CD4-positive, alpha-beta T cell treated with Interleukin-12 subunit alpha and Interleukin-12 subunit beta, for 1 hour (primary cell): ENCODE results near the gene KCNJ6.
A peak's percentile ranks its signal among the peaks of the same experiment; 100 is the strongest.
"Not testable (repeated sequence)": the region's sequence is repeated elsewhere in the genome, so short reads cannot be mapped to it uniquely, and the experiment has no call there.

Source experiments
- DNase-seq: peaks from one replicate; pipeline ENCODE4 v3.0.0-alpha.2; 2020

KCNJ6 gene

DNA sequence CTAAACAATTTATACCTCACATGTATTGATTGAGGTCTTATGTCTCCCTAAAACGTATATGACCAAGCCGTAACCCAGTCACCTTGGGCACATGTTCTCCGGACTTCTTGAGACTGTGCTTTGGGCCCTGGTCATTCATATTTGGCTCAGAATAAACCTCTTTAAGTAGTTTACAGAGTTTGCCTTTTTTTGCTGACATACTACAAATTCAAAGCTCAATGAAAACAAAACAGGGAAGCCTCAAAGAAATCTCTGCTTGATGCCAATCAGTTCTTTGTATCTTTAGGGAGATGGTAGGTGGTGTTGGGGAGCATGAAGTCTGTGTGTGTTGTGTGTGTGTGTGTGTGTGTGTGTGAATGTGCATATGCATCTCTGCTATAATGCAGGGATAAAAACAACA, 247.0 kb downstream of the KCNJ6 start:
- DNase-seq: no peak

DNA sequence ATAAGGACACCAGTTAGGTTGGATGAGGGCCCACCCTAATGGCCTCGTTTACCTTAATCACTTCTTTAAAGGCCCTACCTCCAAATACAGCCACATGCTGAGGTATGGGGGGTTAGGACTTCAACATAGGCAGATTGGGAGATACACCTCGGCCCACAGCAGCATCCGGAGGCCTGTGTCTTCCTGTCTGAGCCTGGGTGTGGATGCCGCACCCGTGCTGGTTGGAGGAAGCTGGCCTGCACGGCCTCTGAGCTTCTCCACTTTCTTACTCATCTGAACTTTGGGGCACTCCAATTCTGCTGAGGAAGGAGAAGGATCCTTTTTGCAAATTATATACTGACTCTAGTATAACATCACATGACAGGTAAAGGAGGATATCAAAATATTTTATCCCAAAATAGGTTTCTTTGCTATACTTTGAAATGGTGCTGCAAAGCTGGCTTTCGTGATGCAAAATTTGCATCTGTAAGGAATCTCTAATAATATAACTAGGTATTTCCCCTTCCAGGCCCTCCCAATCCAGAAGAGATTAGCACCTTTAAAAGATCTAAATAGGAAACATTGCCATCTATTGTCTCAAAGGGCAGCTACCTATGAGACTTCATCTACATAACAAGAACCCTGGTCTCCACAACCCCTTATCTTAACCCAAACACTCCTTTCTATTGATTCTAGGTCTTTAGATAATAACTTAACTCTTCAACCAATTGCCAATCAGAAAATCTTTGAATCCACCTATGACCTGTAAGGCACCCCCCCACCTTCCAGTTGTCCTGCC, 247.6 kb downstream of the KCNJ6 start:
- no peak for DNase-seq

DNA sequence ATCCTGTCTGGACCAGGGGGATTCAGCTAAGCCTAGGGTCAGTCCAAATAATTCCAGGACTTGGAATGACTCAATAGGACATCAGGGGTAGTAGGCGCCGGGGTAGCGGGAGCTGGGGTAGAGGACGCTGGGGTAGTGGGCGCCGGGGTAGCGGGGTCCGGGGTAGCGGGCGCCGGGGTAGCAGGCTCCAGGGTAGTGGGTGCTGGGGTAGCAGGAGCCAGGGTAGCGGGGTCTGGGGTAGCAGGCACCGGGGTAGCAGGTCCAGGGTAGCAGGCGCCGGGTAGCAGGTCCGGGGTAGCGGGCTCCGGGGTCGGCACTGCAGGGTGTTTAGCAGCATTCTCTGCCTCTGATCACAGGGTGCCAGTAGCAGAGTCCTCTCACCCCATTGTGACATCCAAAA, 248.9 kb downstream of the KCNJ6 start:
- no peak for DNase-seq

DNA sequence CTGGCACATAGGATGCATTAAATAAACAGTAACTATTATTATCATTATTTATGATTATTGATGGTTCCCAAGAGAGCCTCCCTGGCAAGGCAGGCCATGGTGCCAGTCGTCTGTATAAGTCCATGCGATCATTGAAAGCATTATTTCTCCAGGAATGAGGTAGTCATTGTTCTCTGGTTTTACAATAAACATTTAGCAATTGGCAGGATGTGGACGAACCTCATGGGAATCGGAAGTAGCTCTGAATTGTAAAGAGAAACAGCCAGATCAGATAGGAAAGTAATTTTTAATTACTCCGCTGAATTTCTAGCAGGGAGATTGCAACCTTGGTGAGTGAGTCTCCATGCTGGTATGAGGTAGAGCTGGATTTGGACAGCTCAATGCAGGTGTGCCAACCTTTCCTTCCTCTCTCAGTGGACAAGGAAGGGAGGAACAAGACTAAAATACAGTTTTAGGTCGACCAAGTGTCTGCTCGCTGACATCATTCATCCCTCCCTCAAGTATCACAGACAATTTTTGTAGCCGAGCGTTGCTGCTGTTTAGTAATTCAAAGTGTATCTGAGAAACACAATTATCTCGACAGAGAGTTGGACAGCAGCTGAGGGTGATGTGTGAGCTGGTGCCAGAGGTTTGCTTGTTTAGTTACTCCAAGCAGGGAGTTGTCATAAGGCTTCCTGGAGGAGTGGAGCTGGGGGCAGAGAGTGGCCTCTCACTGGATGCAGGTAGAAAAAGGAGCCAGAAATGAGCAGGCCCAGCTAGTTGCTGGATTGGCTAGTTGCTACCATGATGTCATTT, 250.8 kb downstream of the KCNJ6 start:
- DNase-seq: no peak

DNA sequence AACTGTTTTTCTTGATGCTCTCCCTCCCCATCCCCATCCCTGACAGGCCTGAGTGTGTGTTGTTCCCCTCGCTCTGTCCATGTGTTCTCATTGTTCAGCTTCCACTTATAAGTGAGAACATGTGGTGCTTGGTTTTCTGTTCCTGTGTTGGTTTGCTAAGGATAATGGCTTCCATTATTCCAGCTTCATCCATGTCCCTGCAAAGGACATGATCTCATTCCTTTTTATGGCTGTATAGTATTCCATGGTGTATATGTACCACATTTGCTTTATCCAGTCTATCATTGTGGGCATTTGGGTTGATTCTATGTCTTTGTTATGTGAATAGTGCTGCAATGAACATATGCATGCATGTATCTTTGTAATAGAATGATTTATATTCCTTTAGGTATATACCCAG, 254.0 kb downstream of the KCNJ6 start:
- DNase-seq: not testable (repeated sequence)

DNA sequence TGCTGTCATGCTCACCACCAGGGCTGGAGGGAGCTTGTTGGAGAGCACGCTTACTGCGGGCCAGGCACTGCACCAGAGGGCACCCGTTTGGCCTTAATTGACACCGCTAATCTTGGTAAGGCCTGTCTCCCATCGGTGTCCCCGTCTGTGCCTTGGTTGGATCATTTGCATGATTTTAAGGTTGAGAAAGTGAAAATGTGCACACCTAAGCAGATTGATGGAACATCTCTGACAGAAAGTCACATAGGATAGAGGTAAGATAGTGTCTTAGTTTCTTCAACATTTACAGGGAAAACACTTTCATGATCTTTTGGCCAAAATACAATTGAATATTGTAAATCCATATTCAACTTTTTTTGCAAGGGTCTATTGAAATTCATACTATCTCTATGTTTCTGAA, 255.5 kb downstream of the KCNJ6 start:
- no peak for DNase-seq

DNA sequence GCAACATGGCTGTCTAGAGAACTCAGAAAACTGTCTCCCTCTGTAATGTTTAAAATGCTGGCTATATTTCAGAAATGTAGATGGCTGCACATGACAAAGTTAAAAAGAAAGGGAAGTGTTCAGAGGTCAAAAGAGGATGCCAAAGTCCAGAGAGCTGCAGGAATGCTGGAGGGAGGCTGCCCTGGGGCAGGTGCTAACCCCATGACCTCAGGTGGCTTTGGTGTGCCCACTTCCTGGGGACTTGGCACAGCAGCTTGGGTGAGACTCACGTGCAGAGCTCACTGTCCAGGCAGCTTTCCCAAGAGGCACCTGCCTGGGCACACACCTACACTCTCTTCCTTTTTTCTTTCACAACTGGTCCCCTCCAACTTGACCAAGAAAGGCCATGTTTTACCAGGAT, 256.4 kb downstream of the KCNJ6 start:
- DNase-seq: no peak

DNA sequence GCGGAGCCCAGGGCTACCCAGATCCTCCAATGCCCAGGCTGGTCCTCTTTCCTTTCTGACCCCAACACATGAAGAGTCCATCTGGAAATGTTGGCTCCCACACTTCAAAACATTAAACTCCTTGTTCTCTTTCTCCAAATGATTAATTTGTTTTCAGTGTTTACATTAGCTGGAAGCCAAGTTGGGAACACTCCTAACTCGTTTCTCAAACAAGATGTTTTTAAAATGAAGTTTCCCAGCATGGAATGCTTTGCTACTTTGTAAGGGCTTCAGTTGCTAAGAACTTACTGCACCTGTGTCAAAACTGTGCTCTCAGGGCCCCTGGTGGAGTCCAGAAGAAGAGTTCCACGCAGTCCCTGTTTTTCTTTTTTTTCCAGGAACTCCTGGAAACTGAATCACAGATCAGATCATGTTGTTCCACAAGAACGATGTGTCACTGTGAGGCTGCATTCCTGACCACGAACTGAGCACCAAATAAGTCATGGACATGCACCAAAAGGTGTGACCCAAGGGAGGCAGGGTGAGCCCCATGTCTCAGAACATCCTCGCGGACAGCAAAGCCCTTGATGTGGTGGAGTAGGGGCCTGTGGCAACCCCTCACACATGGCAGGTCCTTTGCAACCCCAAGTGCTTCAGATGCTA, 257.3 kb downstream of the KCNJ6 start:
- DNase-seq: no peak

DNA sequence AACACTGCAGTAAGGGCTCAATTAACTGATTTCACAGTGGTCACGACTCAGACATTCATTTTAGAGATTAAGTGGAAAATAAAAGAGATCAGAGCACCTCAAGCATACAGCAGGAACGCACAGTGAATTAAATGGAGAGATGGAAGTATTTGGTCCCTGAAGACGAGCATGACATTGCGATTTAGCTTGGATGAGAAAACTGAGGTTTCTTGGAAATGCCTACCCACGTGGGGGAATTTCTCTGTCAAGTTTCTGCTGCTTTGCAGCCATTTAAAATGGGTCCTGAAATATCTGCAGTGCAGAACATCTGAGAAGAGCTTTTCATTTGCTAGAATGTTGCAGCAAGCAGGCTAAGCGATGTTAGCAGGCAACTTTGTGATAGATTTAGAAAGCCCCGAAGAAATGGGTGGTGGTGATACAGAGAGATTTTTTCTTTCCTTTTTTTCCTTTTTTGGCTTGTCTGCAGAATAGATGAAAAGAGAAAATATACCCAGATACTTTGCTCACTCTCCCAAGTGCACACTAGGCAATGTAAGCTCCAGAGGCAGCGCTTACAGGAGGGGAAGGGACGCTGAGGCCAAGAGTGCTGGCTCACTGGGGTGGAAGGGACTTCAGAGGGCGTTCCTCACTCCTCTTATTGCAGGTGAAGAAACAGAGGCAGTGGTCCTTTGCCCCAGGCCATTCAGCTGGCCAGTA, 258.0 kb downstream of the KCNJ6 start:
- no peak for DNase-seq

DNA sequence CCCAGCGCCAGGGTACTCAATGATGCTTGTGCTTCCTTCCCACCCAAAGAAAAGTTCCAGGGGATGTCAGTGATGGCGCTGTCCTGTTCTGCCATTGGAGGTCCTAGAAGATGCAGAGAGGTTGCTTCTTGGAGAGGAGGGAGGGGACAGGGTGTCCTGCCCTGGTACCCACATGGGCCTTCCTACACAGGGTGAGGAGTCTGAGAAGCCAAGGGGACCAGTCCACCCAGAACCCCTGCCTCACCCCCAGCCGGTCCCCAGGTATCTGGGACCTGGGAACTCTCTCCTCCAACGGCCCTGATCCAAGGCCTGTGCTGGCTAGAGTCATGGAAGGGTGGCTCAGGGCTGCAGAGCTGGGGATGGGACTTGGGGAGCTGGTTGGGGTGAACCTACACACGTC, 259.4 kb downstream of the KCNJ6 start:
- DNase-seq: no peak

DNA sequence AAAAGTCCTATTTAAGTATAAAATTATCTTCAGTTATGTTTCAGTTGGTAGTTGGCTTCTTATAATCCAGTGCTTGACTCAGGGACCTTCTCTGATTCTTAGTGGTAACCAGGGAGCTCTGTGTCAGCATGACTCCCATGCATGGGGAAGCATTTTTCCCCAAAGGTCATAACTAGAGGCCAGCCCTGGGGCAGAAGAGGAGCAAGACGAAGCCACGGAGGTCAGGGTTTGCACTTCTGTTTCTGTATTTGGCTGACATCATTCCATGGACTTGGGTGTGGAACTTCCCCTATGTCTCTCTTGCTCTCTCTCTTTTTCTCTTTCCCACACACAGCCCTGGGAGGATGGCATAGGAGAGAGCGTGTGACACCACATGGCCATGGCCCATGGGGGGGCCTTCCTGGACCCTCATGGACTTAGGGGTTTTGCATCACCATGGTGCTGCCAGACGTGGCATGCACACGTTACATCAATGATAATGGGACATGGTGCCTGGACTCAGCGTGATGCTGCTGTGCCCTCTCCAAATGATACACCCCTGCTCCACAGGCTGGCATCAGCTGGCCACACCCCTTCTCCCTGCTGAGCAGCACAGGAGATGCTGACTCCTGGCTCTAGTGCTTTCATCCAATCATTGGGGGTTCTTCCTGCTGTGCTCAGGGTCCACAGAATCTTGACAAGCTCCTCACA, 260.5 kb downstream of the KCNJ6 start:
- no peak for DNase-seq

DNA sequence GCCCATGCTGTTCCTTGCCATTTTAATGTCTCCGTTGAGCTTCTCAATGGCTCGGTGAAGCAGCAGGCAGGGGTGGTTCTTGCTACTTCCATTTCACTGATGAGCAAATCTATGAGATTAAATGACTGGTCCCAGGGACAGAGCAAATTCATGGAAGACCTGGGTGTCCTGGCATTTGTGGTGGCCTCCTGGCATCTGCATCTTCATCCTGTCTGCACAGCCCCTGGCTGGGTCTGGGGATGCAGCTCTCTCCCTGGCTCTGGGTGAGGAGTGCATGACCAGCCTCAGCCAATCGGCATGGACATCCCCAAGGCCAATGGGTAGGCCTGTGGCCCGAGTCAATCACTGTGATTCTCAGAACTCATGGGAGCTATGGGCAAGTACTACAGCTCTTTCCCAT, 261.7 kb downstream of the KCNJ6 start:
- DNase-seq: no peak

DNA sequence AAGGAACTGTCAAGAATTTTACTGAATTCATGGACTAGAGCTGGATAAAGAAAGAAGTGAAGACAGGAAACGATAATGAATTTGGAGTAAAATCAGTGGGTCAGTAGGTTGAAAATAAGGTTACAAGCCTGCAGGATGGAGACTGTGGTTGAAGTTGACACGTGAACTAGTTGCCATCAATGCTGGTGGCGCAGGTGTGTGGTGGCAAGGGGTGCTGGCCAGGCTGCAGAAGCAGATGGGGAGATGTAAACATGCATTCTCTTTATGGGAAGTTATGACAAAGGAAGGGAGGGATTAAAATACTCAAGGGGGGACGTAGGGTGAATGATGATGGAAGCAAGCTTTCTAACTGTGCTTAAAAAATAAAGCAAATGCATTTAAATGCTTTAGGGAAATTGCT, 263.1 kb downstream of the KCNJ6 start:
- DNase-seq: no peak

DNA sequence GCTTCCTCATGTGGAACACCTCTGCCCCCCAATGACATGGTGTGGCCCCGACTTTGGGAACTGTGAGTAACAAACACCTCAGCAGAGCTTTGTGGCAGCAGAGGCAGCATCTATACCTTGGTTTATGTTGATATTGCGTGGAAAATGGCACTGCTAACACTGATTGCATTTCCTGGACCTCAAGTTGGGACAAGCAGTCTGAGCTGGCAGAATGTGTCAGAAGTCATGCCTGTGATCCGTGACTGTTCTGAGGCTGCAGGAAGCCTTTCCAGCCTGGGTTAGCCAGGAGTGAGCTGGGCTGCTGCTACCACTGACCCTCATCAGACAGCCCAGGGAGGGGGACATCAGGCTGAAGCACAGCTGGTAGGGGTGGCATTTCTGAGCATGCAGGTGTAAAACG, 268.5 kb downstream of the KCNJ6 start:
- DNase-seq: no peak

DNA sequence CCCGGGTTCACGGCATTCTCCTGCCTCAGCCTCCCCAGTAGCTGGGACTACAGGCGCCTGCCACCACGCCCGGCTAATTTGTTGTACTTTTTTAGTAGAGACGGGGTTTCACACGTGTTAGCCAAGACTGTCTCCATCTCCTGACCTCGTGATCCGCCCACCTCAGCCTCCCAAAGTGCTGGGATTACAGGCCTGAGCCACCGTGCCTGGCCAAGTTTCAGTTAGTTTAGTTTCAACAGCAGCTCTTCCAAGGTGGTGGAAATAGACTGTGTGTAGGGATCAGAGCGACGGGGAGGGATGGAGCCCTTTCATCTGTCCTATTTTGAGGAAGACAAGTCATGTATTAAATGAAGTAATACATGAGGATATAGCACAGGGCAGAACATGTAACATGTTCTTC, 269.5 kb downstream of the KCNJ6 start:
- DNase-seq: not testable (repeated sequence)

DNA sequence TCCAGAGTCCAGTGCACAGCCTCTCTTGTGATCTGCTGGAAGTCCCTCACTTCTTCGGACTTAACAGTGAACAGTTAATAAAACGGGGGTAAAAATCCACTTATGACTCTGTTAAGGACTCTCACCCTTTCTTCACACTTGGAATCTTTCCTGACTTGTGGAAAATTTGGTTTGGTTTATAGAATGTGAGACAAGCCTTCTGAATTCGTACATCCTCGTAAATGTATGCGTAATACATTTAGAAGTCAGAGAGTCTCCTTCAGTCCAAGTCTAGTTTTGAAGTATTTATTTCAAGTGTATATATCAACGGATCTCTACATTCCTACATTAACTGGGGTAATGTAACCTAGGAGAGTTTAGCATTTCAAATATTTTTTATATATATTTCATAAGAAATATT, 270.4 kb downstream of the KCNJ6 start:
- DNase-seq: no peak

DNA sequence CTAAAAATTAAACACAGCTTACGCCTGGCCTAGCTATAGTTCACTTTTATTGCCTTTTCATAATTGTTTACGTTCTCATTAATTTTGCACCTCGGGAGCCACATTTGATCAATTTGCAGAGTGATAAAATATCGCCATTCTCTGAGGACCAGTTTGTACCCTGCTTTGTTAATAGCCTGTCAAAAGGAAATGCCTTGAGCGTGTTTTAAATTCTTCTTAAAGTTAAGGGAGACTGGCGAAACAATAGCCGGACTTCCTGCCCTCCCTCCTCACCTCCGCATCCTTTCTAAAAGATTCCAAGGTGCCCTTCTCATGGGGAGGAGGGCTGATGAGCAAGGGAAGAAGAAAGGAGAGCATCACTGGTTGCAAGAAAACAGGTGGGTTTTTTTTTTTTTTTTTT, 271.6 kb downstream of the KCNJ6 start:
- no peak for DNase-seq

DNA sequence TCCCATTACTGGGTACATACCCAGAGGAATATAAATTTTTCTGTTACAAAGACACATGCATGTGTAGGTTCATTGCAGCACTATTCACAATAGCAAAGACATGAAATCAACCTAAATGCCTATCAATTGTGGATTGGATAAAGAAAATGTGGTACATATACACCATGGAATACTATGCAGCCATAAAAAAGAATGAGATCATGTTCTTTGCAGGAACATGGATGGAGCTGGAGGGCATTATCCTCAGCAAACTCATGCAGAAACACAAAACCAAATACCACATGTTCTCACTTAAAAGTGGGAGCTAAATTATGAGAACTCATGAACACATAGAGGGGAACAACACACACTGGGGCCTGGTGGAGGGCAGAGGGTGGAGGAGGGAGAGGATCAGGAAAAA, 272.4 kb downstream of the KCNJ6 start:
- not testable (repeated sequence) for DNase-seq

DNA sequence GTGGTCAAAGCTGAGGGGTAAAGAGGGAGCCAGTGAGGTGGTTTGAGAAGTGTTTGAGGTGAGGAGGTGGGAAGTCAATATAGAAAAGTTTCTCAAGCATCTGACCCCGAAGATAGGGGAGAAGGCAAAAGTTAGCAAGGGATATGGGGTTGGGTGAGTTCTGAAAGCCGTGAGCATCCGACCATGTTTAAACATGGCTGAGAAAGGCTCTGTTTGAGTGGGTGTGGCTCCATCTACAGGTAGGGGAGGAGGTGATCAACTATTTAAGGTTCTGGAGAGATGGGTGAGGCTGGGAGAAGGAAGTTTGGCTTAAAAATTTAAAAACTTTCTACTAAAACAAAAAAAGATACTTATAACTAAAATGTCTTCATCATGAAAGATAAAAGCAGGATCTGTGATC, 273.8 kb downstream of the KCNJ6 start:
- DNase-seq: peak; percentile 34

DNA sequence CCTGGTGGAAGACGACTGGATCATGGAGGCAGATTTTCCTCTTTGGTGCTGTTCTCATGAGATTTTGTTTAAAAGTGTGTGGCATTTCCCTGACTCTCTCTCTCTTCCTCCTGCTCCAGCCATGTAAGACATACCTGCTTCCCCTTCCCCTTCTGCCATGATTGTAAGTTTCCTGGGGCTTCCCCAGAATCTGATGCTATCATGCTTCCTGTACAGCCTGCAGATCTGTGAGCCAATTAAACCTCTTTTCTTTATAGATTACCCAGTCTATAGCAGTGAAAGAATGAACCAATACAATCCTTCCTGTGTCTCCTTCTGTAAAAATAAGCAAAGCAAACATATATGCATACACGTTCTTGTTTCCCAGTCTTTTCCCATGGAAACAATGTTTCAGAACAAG, 276.5 kb downstream of the KCNJ6 start:
- no peak for DNase-seq

DNA sequence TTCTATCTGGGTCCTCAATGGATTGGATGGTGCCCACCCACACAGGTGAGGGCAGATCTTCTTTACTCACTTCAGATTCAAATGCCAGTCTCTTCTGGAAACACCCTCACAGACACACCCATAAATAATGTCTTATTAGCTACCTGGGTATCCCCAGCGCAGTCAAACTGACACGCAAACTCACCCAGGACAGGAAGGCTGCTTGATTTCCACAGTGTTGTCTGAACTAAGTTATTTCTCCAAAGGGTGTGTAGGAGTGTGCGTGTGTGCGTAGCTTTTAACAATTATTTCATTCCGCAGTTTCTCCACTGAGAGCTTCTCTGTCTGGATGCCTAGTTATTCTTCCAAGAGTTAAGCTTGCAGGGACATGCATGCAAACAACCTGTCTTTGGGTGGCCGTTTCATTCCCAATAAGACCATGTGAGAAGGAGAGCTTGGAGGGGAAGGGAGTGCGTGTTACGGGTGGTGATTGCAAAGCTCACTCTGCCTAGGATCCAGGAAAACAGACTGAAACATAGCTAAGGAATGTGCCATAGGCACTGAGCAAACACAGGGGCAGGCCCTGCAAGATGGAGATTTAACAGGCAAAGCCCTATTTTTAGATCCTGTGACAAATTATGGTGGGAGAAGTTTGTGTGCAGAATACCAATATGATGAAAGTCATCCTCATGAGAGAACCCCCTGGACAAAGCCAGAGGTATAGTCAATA, 280.0 kb downstream of the KCNJ6 start:
- DNase-seq: no peak
